SIG-M5 treated with dmso at 0.1 percent for 504 hours (cell line): ENCODE data around the gene TTC34.

Source experiments
- DNase-seq: peaks from one replicate; lab custom pipeline; 2025; ENCODE audit not compliant: unreplicated experiment; lab: John Stamatoyannopoulos, UW

The TTC34 gene

GRCh38 chr1:2814511-2815075 is 13.1 kb upstream of the TTC34 start:
- no peak for DNase-seq

GRCh38 chr1:2812939-2813653 is 11.6 kb upstream of the TTC34 start:
- DNase-seq, result no peak

GRCh38 chr1:2812136-2812535 is 10.6 kb upstream of the TTC34 start:
- DNase-seq, result no peak

GRCh38 chr1:2811533-2811918 is 10.0 kb upstream of the TTC34 start:
- no peak for DNase-seq

GRCh38 chr1:2810899-2811532 is 9.5 kb upstream of the TTC34 start:
- DNase-seq, result no peak

GRCh38 chr1:2810281-2810680 is 8.8 kb upstream of the TTC34 start:
- no peak for DNase-seq

- no peak for DNase-seq
Observed at GRCh38 chr1:2809656-2810055, 8.2 kb upstream of the TTC34 start.

GRCh38 chr1:2808831-2809605 is 7.5 kb upstream of the TTC34 start:
- DNase-seq, result no peak

GRCh38 chr1:2808386-2808705 is 6.9 kb upstream of the TTC34 start:
- no peak for DNase-seq

- DNase-seq, result no peak
Observed at GRCh38 chr1:2807678-2808385, 6.3 kb upstream of the TTC34 start.

- DNase-seq, result no peak
Observed at GRCh38 chr1:2807036-2807435, 5.5 kb upstream of the TTC34 start.

- no peak for DNase-seq
Observed at GRCh38 chr1:2806591-2806990, 5.1 kb upstream of the TTC34 start.

- no peak for DNase-seq
Observed at GRCh38 chr1:2805801-2806430, 4.4 kb upstream of the TTC34 start.

- no peak for DNase-seq
Observed at GRCh38 chr1:2804628-2805351, 3.3 kb upstream of the TTC34 start.

GRCh38 chr1:2803931-2804627 is 2.6 kb upstream of the TTC34 start:
- no peak for DNase-seq

GRCh38 chr1:2803086-2803930 is 1.8 kb upstream of the TTC34 start:
- DNase-seq, result no peak

- no peak for DNase-seq
Observed at GRCh38 chr1:2802421-2802961, 998 bp upstream of the TTC34 start.

- DNase-seq, result no peak
Observed at GRCh38 chr1:2801046-2801445, 447 bp downstream of the TTC34 start.
